Keratinocyte (primary cell): Measurements from ENCODE around the gene ICE2.

Experiments
- CTCF ChIP-seq, 3 experiments: IDR thresholded peaks in 1 of 3; conservative IDR thresholded peaks in 1 of 3; optimal IDR thresholded peaks in 1 of 3; 2 replicates in 2 of 3; 3 replicates in 1 of 3; pipeline versions ENCODE3 to v1.5.1; 2011; ENCODE audit warnings: low read length in 3 of 3, mild to moderate bottlenecking in 3 of 3, moderate library complexity in 2 of 3, control low read depth in 1 of 3, inconsistent platforms in 1 of 3; ENCODE audit not compliant: insufficient read depth in 2 of 3; ENCODE audit errors: extremely low read depth in 1 of 3
- EZH2 ChIP-seq: IDR thresholded peaks from one replicate; pipeline ENCODE4 v1.6.1; 2012; ENCODE audit warnings: inconsistent platforms, mild to moderate bottlenecking, low read length, moderate library complexity

- no peak for TF ChIP-seq CTCF (optimal IDR thresholded peaks at IDR 0.05 in 1 of 3, IDR thresholded peaks at IDR 0.05 in 1 of 3, conservative IDR thresholded peaks at IDR 0.05 in 1 of 3; ENCODE audit: extremely low read depth in 1 of 3, insufficient read depth in 2 of 3, low read length in 3 of 3)
- no peak for TF ChIP-seq EZH2
These were observed 34.0 kb upstream of the ICE2 start for GRCh38 chr15:60512937-60513336.
